ENCODE results near the gene ANO6. TPM values are rescaled to one million over a fixed set of nuclear protein-coding genes. Genes with fewer than 3 reads are reported as not detected.

ANO6 gene
- polyA plus RNA-seq, 4 donors: 19.9 to 63.3 (median 29.8) TPM

- no peak for DNase-seq
- 88 to 95% (median 92%) methylated on average over 3 of the region's 3 CpGs for WGBS, 3 donors
- H3K27me3 ChIP-seq (ENCODE audit: control insufficient read depth in 3 of 3, insufficient read depth in 3 of 3, low read length in 3 of 3): no peaks in the 10 kb centered on the region
- H3K4me1 ChIP-seq (ENCODE audit: control insufficient read depth in 3 of 3, insufficient read depth in 2 of 3, low read depth in 1 of 3, low read length in 2 of 3): peaks cover 0 to 23% (median 2%) of the 10 kb centered on the region in 3 donors
- peaks cover 0 to 3% of the 10 kb centered on the region in 2 donors for H3K9me3 ChIP-seq (ENCODE audit: control insufficient read depth in 2 of 2, insufficient read depth in 1 of 2, low read depth in 1 of 2, low read length in 1 of 2)
- H3K4me3 ChIP-seq (ENCODE audit: low read depth in 1 of 3, low read length in 3 of 3): no peak overlapping the region
- H3K27ac ChIP-seq (ENCODE audit: low read depth in 1 of 3, low read length in 2 of 3): no peak overlapping the region
- H3K36me3 ChIP-seq (ENCODE audit: control insufficient read depth in 3 of 3, insufficient read depth in 2 of 3, low read depth in 1 of 3, low read length in 3 of 3): peaks cover 2 to 23% (median 4%) of the 10 kb centered on the region in 3 donors
- no peak for FAIRE-seq
Measured at GRCh38 chr12:45350861-45351260, 135.0 kb downstream of the ANO6 start.

- Histone ChIP-seq H3K4me1 (ENCODE audit: control insufficient read depth in 3 of 3, insufficient read depth in 2 of 3, low read depth in 1 of 3, low read length in 2 of 3) (peaks cover 0 to 27% (median 2%) of the 10 kb centered on the region in 3 donors), H3K4me3 (ENCODE audit: low read depth in 1 of 3, low read length in 3 of 3) (no peak overlapping the region), H3K27ac (ENCODE audit: low read depth in 1 of 3, low read length in 2 of 3) (no peak overlapping the region), H3K27me3 (ENCODE audit: control insufficient read depth in 3 of 3, insufficient read depth in 3 of 3, low read length in 3 of 3) (no peaks in the 10 kb centered on the region), H3K9me3 (ENCODE audit: control insufficient read depth in 2 of 2, insufficient read depth in 1 of 2, low read depth in 1 of 2, low read length in 1 of 2) (peaks cover 0 to 3% of the 10 kb centered on the region in 2 donors), H3K36me3 (ENCODE audit: control insufficient read depth in 3 of 3, insufficient read depth in 2 of 3, low read depth in 1 of 3, low read length in 3 of 3) (peaks cover 2 to 23% (median 6%) of the 10 kb centered on the region in 3 donors)
- FAIRE-seq: no peak
- no peak for DNase-seq
- WGBS, 3 donors: 74 to 91% (median 89%) methylated on average over 9 to 10 of the region's 10 CpGs
Measured at GRCh38 chr12:45351921-45352670, 136.2 kb downstream of the ANO6 start.

- DNase-seq (no peak), FAIRE-seq (no peak)
- Histone ChIP-seq H3K36me3 (ENCODE audit: control insufficient read depth in 3 of 3, insufficient read depth in 2 of 3, low read depth in 1 of 3, low read length in 3 of 3) (peaks cover 2 to 26% (median 13%) of the 10 kb centered on the region in 3 donors), H3K27me3 (ENCODE audit: control insufficient read depth in 3 of 3, insufficient read depth in 3 of 3, low read length in 3 of 3) (no peaks in the 10 kb centered on the region), H3K9me3 (ENCODE audit: control insufficient read depth in 2 of 2, insufficient read depth in 1 of 2, low read depth in 1 of 2, low read length in 1 of 2) (peaks cover 0 to 3% of the 10 kb centered on the region in 2 donors), H3K4me1 (ENCODE audit: control insufficient read depth in 3 of 3, insufficient read depth in 2 of 3, low read depth in 1 of 3, low read length in 2 of 3) (peaks cover 0 to 27% (median 4%) of the 10 kb centered on the region in 3 donors), H3K4me3 (ENCODE audit: low read depth in 1 of 3, low read length in 3 of 3) (no peak overlapping the region), H3K27ac (ENCODE audit: low read depth in 1 of 3, low read length in 2 of 3) (peak overlapping the region in 2 of 3 donors; percentile 38 to 69)
- WGBS, 3 donors: 82 to 92% (median 92%) methylated on average over 2 of the region's 2 CpGs
Measured at GRCh38 chr12:45353944-45354343, 138.0 kb downstream of the ANO6 start.

GRCh38 chr12:45354399-45354798 lies 138.5 kb downstream of the ANO6 start:
- Histone ChIP-seq H3K27ac (ENCODE audit: low read depth in 1 of 3, low read length in 2 of 3) (peak overlapping the region in 2 of 3 donors; percentile 38 to 69), H3K4me1 (ENCODE audit: control insufficient read depth in 3 of 3, insufficient read depth in 2 of 3, low read depth in 1 of 3, low read length in 2 of 3) (peaks cover 0 to 27% (median 4%) of the 10 kb centered on the region in 3 donors)
- FAIRE-seq: no peak

GRCh38 chr12:45355730-45356129 lies 139.8 kb downstream of the ANO6 start:
- no peak for FAIRE-seq
- H3K27ac ChIP-seq (ENCODE audit: low read depth in 1 of 3, low read length in 2 of 3): no peak overlapping the region

More at GRCh38 chr12:45354399-45354798, 138.5 kb downstream of the ANO6 start:
- peak; percentile 73 to 74 for DNase-seq
- no peaks in the 10 kb centered on the region for H3K27me3 ChIP-seq (ENCODE audit: control insufficient read depth in 3 of 3, insufficient read depth in 3 of 3, low read length in 3 of 3)
- peaks cover 0 to 3% of the 10 kb centered on the region in 2 donors for H3K9me3 ChIP-seq (ENCODE audit: control insufficient read depth in 2 of 2, insufficient read depth in 1 of 2, low read depth in 1 of 2, low read length in 1 of 2)
- H3K36me3 ChIP-seq (ENCODE audit: control insufficient read depth in 3 of 3, insufficient read depth in 2 of 3, low read depth in 1 of 3, low read length in 3 of 3): peaks cover 2 to 26% (median 13%) of the 10 kb centered on the region in 3 donors
- no peak overlapping the region for H3K4me3 ChIP-seq (ENCODE audit: low read depth in 1 of 3, low read length in 3 of 3)

GRCh38 chr12:45356822-45357538 lies 141.1 kb downstream of the ANO6 start:
- Histone ChIP-seq H3K27ac (ENCODE audit: low read depth in 1 of 3, low read length in 2 of 3) (no peak overlapping the region), H3K4me1 (ENCODE audit: control insufficient read depth in 3 of 3, insufficient read depth in 2 of 3, low read depth in 1 of 3, low read length in 2 of 3) (peaks cover 0 to 27% (median 4%) of the 10 kb centered on the region in 3 donors), H3K4me3 (ENCODE audit: low read depth in 1 of 3, low read length in 3 of 3) (no peak overlapping the region), H3K27me3 (ENCODE audit: control insufficient read depth in 3 of 3, insufficient read depth in 3 of 3, low read length in 3 of 3) (no peaks in the 10 kb centered on the region), H3K36me3 (ENCODE audit: control insufficient read depth in 3 of 3, insufficient read depth in 2 of 3, low read depth in 1 of 3, low read length in 3 of 3) (peaks cover 2 to 8% (median 8%) of the 10 kb centered on the region in 3 donors), H3K9me3 (ENCODE audit: control insufficient read depth in 2 of 2, insufficient read depth in 1 of 2, low read depth in 1 of 2, low read length in 1 of 2) (no peaks in the 10 kb centered on the region)
- FAIRE-seq: no peak
- 82 to 96% (median 94%) methylated on average over 4 of the region's 4 CpGs for WGBS, 3 donors
- DNase-seq: no peak

More at GRCh38 chr12:45355730-45356129, 139.8 kb downstream of the ANO6 start:
- H3K4me1 ChIP-seq (ENCODE audit: control insufficient read depth in 3 of 3, insufficient read depth in 2 of 3, low read depth in 1 of 3, low read length in 2 of 3): peaks cover 0 to 27% (median 4%) of the 10 kb centered on the region in 3 donors
- no peak overlapping the region for H3K4me3 ChIP-seq (ENCODE audit: low read depth in 1 of 3, low read length in 3 of 3)
- peaks cover 2 to 16% (median 12%) of the 10 kb centered on the region in 3 donors for H3K36me3 ChIP-seq (ENCODE audit: control insufficient read depth in 3 of 3, insufficient read depth in 2 of 3, low read depth in 1 of 3, low read length in 3 of 3)
- WGBS, 3 donors: 60 to 76% (median 67%) methylated on average over 3 of the region's 3 CpGs
- DNase-seq: peak in 1 of 2 donors; percentile 44
- H3K27me3 ChIP-seq (ENCODE audit: control insufficient read depth in 3 of 3, insufficient read depth in 3 of 3, low read length in 3 of 3): no peaks in the 10 kb centered on the region
- peaks cover 0 to under 1% of the 10 kb centered on the region in 2 donors for H3K9me3 ChIP-seq (ENCODE audit: control insufficient read depth in 2 of 2, insufficient read depth in 1 of 2, low read depth in 1 of 2, low read length in 1 of 2)

GRCh38 chr12:45357539-45358417 lies 141.9 kb downstream of the ANO6 start:
- 67 to 78% (median 76%) methylated on average over 4 of the region's 4 CpGs for WGBS, 3 donors
- DNase-seq (no peak), FAIRE-seq (no peak)
- Histone ChIP-seq H3K36me3 (ENCODE audit: control insufficient read depth in 3 of 3, insufficient read depth in 2 of 3, low read depth in 1 of 3, low read length in 3 of 3) (peaks cover 2 to 8% (median 8%) of the 10 kb centered on the region in 3 donors), H3K27me3 (ENCODE audit: control insufficient read depth in 3 of 3, insufficient read depth in 3 of 3, low read length in 3 of 3) (no peaks in the 10 kb centered on the region), H3K9me3 (ENCODE audit: control insufficient read depth in 2 of 2, insufficient read depth in 1 of 2, low read depth in 1 of 2, low read length in 1 of 2) (no peaks in the 10 kb centered on the region), H3K4me3 (ENCODE audit: low read depth in 1 of 3, low read length in 3 of 3) (no peak overlapping the region), H3K27ac (ENCODE audit: low read depth in 1 of 3, low read length in 2 of 3) (peak overlapping the region in 1 of 3 donors; percentile 11), H3K4me1 (ENCODE audit: control insufficient read depth in 3 of 3, insufficient read depth in 2 of 3, low read depth in 1 of 3, low read length in 2 of 3) (peaks cover 0 to 27% (median 4%) of the 10 kb centered on the region in 3 donors)

- H3K4me3 ChIP-seq (ENCODE audit: low read depth in 1 of 3, low read length in 3 of 3): no peak overlapping the region
- no peaks in the 10 kb centered on the region for H3K27me3 ChIP-seq (ENCODE audit: control insufficient read depth in 3 of 3, insufficient read depth in 3 of 3, low read length in 3 of 3)
- FAIRE-seq (peak; percentile 62), DNase-seq (no peak)
- H3K4me1 ChIP-seq (ENCODE audit: control insufficient read depth in 3 of 3, insufficient read depth in 2 of 3, low read depth in 1 of 3, low read length in 2 of 3): peaks cover 0 to 2% (median 0%) of the 10 kb centered on the region in 3 donors
- peaks cover 0 to 23% of the 10 kb centered on the region in 2 donors for H3K9me3 ChIP-seq (ENCODE audit: control insufficient read depth in 2 of 2, insufficient read depth in 1 of 2, low read depth in 1 of 2, low read length in 1 of 2)
- no peak overlapping the region for H3K27ac ChIP-seq (ENCODE audit: low read depth in 1 of 3, low read length in 2 of 3)
- H3K36me3 ChIP-seq (ENCODE audit: control insufficient read depth in 3 of 3, insufficient read depth in 2 of 3, low read depth in 1 of 3, low read length in 3 of 3): peaks cover 2 to 9% (median 7%) of the 10 kb centered on the region in 3 donors
Measured at GRCh38 chr12:45362291-45362690, 146.4 kb downstream of the ANO6 start.
